HCT116 (cell line): ENCODE data around the gene TTC9B. TPM values are rescaled to one million over a fixed set of nuclear protein-coding genes. Genes with fewer than 3 reads are reported as not detected.

ENCODE experiments used
- ATAC-seq: fragments of 200-7000 bp; cut with Tn5 transposase; 2 replicates; pipeline ENCODE4 v1.9.1; 2020; ENCODE audit warnings: mild to moderate bottlenecking, moderate library complexity
- BruUV-seq: library from RNA; stranded (reverse); fragments of 400-500 nt; replicated peaks from 2 replicates; lab custom pipeline; 2021; lab: Mats Ljungman, UMichigan
- CTCF ChIA-PET: fragments of 300-600 bp; sonication (Branson Sonifier 250); formaldehyde crosslinking; loops from one replicate; lab custom pipeline; 2021; ENCODE audit warnings: antibody characterized with exemption; lab: Charles Lee
- POLR2A ChIA-PET: fragments of 300-600, 350-600 bp; sonication (Branson Sonifier 250); formaldehyde crosslinking; loops from one replicate; lab custom pipeline; 2021; ENCODE audit warnings: antibody characterized with exemption; lab: Charles Lee
- RAD21 ChIA-PET, 2 experiments: fragments of 300-600 bp; sonication (Branson Sonifier 250); formaldehyde crosslinking; loops; one replicate each; lab custom pipeline; 2023; ENCODE audit warnings: low total read pairs in 2 of 2; ENCODE audit not compliant: uncharacterized antibody in 2 of 2, unreplicated experiment in 2 of 2, low non-redundant PET in 1 of 2; lab: Charles Lee
- DNase-seq: peaks from one replicate; pipeline ENCODE4 v3.0.0-alpha.2; 2010; ENCODE audit warnings: low read depth, low spot score
- H2AFZ ChIP-seq: fragments of 200-600 bp; shearing (Covaris generic), sonication (generic); 2 replicates; pipeline ENCODE4 v1.6.1; 2017; ENCODE audit warnings: low read depth, mixed run types, mixed read lengths, antibody characterized with exemption, low read length; ENCODE audit not compliant: poor library complexity, severe bottlenecking
- H3K27ac ChIP-seq: 2 replicates; pipeline ENCODE4 v1.5.1; 2012; ENCODE audit warnings: low read depth, low read length
- H3K27me3 ChIP-seq: fragments of 200-600 bp; sonication (generic); 2 replicates; pipeline ENCODE4 v1.6.1; 2016; ENCODE audit warnings: mixed run types, low read length, mixed read lengths; ENCODE audit not compliant: insufficient read depth
- H3K36me3 ChIP-seq, 2 experiments: fragments of 200-500 bp in 1 of 2; fragments of 200-600 bp in 1 of 2; sonication (Bioruptor generic) in 1 of 2; sonication (generic) in 1 of 2; 2 replicates each; pipeline versions ENCODE4 v1.5.1 to v1.6.1; 2014 to 2016; ENCODE audit warnings: low read length in 2 of 2, inconsistent platforms in 1 of 2, mixed read lengths in 1 of 2, mixed run types in 1 of 2; ENCODE audit not compliant: insufficient read depth in 2 of 2, control insufficient read depth in 1 of 2
- H3K4me1 ChIP-seq, 2 experiments: fragments of 200-600 bp in 1 of 2; sonication (generic) in 1 of 2; 2 replicates each; pipeline versions ENCODE4 v1.5.1 to v1.6.1; 2012 to 2017; ENCODE audit warnings: low read length in 2 of 2, inconsistent platforms in 1 of 2, mild to moderate bottlenecking in 1 of 2, mixed read lengths in 1 of 2, mixed run types in 1 of 2, moderate library complexity in 1 of 2; ENCODE audit not compliant: insufficient read depth in 2 of 2, control insufficient read depth in 1 of 2
- H3K4me2 ChIP-seq: fragments of 200-600 bp; sonication (generic); 2 replicates; pipeline ENCODE4 v1.6.1; 2017; ENCODE audit warnings: mixed run types, low read length, mixed read lengths
- H3K4me3 ChIP-seq, 2 experiments: fragments of 200-600 bp in 1 of 2; sonication (generic) in 1 of 2; replicated peaks in 1 of 2; 2 replicates each; pipeline ENCODE4 v1.5.1; 2011 to 2016; ENCODE audit warnings: low read length in 2 of 2, control low read depth in 1 of 2, low read depth in 1 of 2, mild to moderate bottlenecking in 1 of 2, mixed read lengths in 1 of 2, mixed run types in 1 of 2
- H3K79me2 ChIP-seq: fragments of 200-600 bp; sonication (generic); 2 replicates; pipeline ENCODE4 v1.6.1; 2017; ENCODE audit warnings: mild to moderate bottlenecking, mixed run types, low read length, moderate library complexity, mixed read lengths; ENCODE audit not compliant: insufficient read depth
- H3K9ac ChIP-seq: fragments of 200-600 bp; sonication (generic); 2 replicates; pipeline ENCODE4 v1.6.1; 2016; ENCODE audit warnings: low read length, mixed read lengths
- H3K9me2 ChIP-seq: fragments of 200-600 bp; sonication (generic), shearing (Covaris generic); 2 replicates; pipeline ENCODE4 v1.6.1; 2017; ENCODE audit warnings: mixed run types, mild to moderate bottlenecking, moderate library complexity; ENCODE audit not compliant: insufficient read depth
- H3K9me3 ChIP-seq, 2 experiments: fragments of 200-500 bp in 1 of 2; fragments of 200-600 bp in 1 of 2; sonication (Bioruptor generic) in 1 of 2; sonication (generic) in 1 of 2; 2 replicates each; pipeline ENCODE4 v1.6.1; 2014 to 2017; ENCODE audit warnings: low read length in 2 of 2, mixed read lengths in 2 of 2, inconsistent platforms in 1 of 2, low read depth in 1 of 2, mild to moderate bottlenecking in 1 of 2, mixed run types in 1 of 2, moderate library complexity in 1 of 2; ENCODE audit not compliant: control insufficient read depth in 1 of 2, insufficient read depth in 1 of 2
- H4K20me1 ChIP-seq: fragments of 200-600 bp; sonication (generic), shearing (Covaris generic); 2 replicates; pipeline ENCODE4 v1.6.1; 2017; ENCODE audit warnings: mixed run types, mild to moderate bottlenecking, moderate library complexity; ENCODE audit not compliant: insufficient read depth
- CBX3 ChIP-seq: IDR thresholded peaks from 2 replicates; pipeline ENCODE4 v1.6.1; 2012; ENCODE audit warnings: low read depth
- EGR1 ChIP-seq: IDR thresholded peaks from 2 replicates; pipeline ENCODE4 v1.6.1; 2012; ENCODE audit warnings: low read depth
- ELF1 ChIP-seq: IDR thresholded peaks from 2 replicates; pipeline ENCODE4 v1.6.1; 2012; ENCODE audit warnings: low read depth, borderline replicate concordance
- EZH2 ChIP-seq: fragments of 200-600 bp; sonication (generic); IDR thresholded peaks from 2 replicates; pipeline ENCODE4 v1.6.1; 2017; ENCODE audit warnings: antibody characterized with exemption, mixed run types
- EZH2phosphoT487 ChIP-seq: fragments of 200-600 bp; IDR thresholded peaks from 2 replicates; pipeline ENCODE4 v1.6.1; 2018; ENCODE audit warnings: antibody characterized with exemption, borderline replicate concordance
- FOSL1 ChIP-seq: IDR thresholded peaks from 2 replicates; pipeline ENCODE4 v1.6.1; 2012; ENCODE audit warnings: low read depth
- POLR2AphosphoS5 ChIP-seq: IDR thresholded peaks from 2 replicates; pipeline ENCODE4 v1.6.1; 2011; ENCODE audit warnings: mild to moderate bottlenecking, low read depth, low read length, moderate library complexity
- REST ChIP-seq: IDR thresholded peaks from 2 replicates; pipeline ENCODE4 v1.6.1; 2012; ENCODE audit warnings: low read depth
- SP1 ChIP-seq: IDR thresholded peaks from 2 replicates; pipeline ENCODE4 v1.6.1; 2012; ENCODE audit warnings: low read depth
- SRF ChIP-seq: IDR thresholded peaks from 2 replicates; pipeline ENCODE4 v1.6.1; 2012; ENCODE audit warnings: low read depth
- TCF7L2 ChIP-seq: IDR thresholded peaks from 2 replicates; pipeline ENCODE4 v1.7.0; 2011; ENCODE audit warnings: borderline replicate concordance, inconsistent platforms; ENCODE audit not compliant: insufficient read depth, insufficient read length; ENCODE audit errors: extremely low read depth
- YY1 ChIP-seq: IDR thresholded peaks from 2 replicates; pipeline ENCODE4 v1.6.1; 2011; ENCODE audit warnings: low read length, low read depth, moderate library complexity, mild to moderate bottlenecking; ENCODE audit not compliant: insufficient replicate concordance; ENCODE audit errors: extremely low read depth
- ZFX ChIP-seq: fragments of 450-650 bp; IDR thresholded peaks from 2 replicates; pipeline ENCODE4 v1.6.1; 2017
- ZNF274 ChIP-seq: fragments of 200-500 bp; sonication (Bioruptor generic); IDR thresholded peaks from 2 replicates; pipeline ENCODE4 v1.6.1; 2014; ENCODE audit warnings: mild to moderate bottlenecking, low read depth, low read length, inconsistent platforms
- intact Hi-C: fragments of 100-400 bp; cut with micrococcal nuclease; formaldehyde crosslinking; loops from 2 replicates; pipeline ENCODE4 v1.10.0; 2022
- total RNA-seq: library from RNA; stranded (reverse); gene quantifications from one replicate; pipeline ENCODE4 v1.2.1, GENCODE V29; 2021; ENCODE audit not compliant: unreplicated experiment
- TF ChIP-seq, protein P1 (sequence below), 3 experiments: fragments of 200-600 bp in 1 of 3; sonication (generic) in 1 of 3; IDR thresholded peaks in 2 of 3; conservative IDR thresholded peaks in 1 of 3; 2 replicates each; pipeline ENCODE4 v1.5.1; 2012 to 2017; ENCODE audit warnings: low read depth in 2 of 3, low read length in 2 of 3, antibody characterized with exemption in 1 of 3, borderline replicate concordance in 1 of 3, control low read depth in 1 of 3, mild to moderate bottlenecking in 1 of 3, mixed read lengths in 1 of 3, mixed run types in 1 of 3, moderate library complexity in 1 of 3; ENCODE audit not compliant: insufficient read depth in 1 of 3
- TF ChIP-seq, protein P2 (sequence below): IDR thresholded peaks from 2 replicates; pipeline ENCODE4 v1.6.1; 2011; ENCODE audit warnings: mild to moderate bottlenecking, low read length, moderate library complexity; ENCODE audit not compliant: insufficient replicate concordance; ENCODE audit errors: extremely low read depth

TTC9B gene
- total RNA-seq, 1 experiment from 2014 or later: 1.7 TPM

GRCh38 chr19:40243181-40243580, 25.0 kb upstream of the TTC9B start:
- Histone ChIP-seq H2AFZ (no peak overlapping the region), H3K27me3 (no peaks in the 10 kb centered on the region), H3K9me2 (no peaks in the 10 kb centered on the region), H3K4me3 (no peak overlapping the region), H3K27ac (no peak overlapping the region), H3K9me3 (no peaks in the 10 kb centered on the region), H3K36me3 (peaks cover 0 to 11% of the 10 kb centered on the region in 2 experiments; a peak in 2 of 4 replicates), H3K9ac (no peak overlapping the region), H4K20me1 (no peaks in the 10 kb centered on the region), H3K79me2 (peaks cover 16% of the 10 kb centered on the region; the same call in 1 of the 2 replicates), H3K4me1 (no peaks in the 10 kb centered on the region), H3K4me2 (no peak overlapping the region)
- intact Hi-C loops: no loop called here
- BruUV-seq: no TSS peak
- ChIA-PET RAD21 (no interaction called here), POLR2A (no interaction called here), CTCF (no interaction called here)
- no peak for ATAC-seq
- no peak for TF ChIP-seq SRF
- TF ChIP-seq EGR1: no peak
- TF ChIP-seq REST: no peak
- TF ChIP-seq SP1: no peak
- no peak for TF ChIP-seq ELF1
- no peak for TF ChIP-seq FOSL1
- TF ChIP-seq ZFX: no peak
- no peak for TF ChIP-seq POLR2AphosphoS5
- TF ChIP-seq, protein P1, sequence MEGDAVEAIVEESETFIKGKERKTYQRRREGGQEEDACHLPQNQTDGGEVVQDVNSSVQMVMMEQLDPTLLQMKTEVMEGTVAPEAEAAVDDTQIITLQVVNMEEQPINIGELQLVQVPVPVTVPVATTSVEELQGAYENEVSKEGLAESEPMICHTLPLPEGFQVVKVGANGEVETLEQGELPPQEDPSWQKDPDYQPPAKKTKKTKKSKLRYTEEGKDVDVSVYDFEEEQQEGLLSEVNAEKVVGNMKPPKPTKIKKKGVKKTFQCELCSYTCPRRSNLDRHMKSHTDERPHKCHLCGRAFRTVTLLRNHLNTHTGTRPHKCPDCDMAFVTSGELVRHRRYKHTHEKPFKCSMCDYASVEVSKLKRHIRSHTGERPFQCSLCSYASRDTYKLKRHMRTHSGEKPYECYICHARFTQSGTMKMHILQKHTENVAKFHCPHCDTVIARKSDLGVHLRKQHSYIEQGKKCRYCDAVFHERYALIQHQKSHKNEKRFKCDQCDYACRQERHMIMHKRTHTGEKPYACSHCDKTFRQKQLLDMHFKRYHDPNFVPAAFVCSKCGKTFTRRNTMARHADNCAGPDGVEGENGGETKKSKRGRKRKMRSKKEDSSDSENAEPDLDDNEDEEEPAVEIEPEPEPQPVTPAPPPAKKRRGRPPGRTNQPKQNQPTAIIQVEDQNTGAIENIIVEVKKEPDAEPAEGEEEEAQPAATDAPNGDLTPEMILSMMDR (IDR thresholded peaks at IDR 0.05 in 2 of 3, conservative IDR thresholded peaks at IDR 0.05 in 1 of 3; ENCODE audit: borderline replicate concordance in 1 of 3, insufficient read depth in 1 of 3, low read depth in 2 of 3, low read length in 2 of 3): no peak
- no peak for TF ChIP-seq TCF7L2
- TF ChIP-seq YY1: no peak
- no peak for TF ChIP-seq ZNF274
- no peak for TF ChIP-seq EZH2
- TF ChIP-seq CBX3: no peak
- TF ChIP-seq EZH2phosphoT487: no peak
- TF ChIP-seq, protein P2, sequence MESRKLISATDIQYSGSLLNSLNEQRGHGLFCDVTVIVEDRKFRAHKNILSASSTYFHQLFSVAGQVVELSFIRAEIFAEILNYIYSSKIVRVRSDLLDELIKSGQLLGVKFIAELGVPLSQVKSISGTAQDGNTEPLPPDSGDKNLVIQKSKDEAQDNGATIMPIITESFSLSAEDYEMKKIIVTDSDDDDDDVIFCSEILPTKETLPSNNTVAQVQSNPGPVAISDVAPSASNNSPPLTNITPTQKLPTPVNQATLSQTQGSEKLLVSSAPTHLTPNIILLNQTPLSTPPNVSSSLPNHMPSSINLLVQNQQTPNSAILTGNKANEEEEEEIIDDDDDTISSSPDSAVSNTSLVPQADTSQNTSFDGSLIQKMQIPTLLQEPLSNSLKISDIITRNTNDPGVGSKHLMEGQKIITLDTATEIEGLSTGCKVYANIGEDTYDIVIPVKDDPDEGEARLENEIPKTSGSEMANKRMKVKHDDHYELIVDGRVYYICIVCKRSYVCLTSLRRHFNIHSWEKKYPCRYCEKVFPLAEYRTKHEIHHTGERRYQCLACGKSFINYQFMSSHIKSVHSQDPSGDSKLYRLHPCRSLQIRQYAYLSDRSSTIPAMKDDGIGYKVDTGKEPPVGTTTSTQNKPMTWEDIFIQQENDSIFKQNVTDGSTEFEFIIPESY: no peak
- DNase-seq: no peak
